NT2/D1 (cell line): ENCODE data around the gene NBEAL2.
A peak's percentile ranks its signal among the peaks of the same experiment; 100 is the strongest.

ENCODE experiments used
- DNase-seq: peaks from one replicate; pipeline ENCODE4 v3.0.0-alpha.2; 2011; ENCODE audit warnings: low read depth, low spot score
- H3K27me3 ChIP-seq: 2 replicates; pipeline ENCODE4 v1.6.0; 2011; ENCODE audit warnings: mild to moderate bottlenecking; ENCODE audit not compliant: insufficient read length, insufficient read depth
- H3K36me3 ChIP-seq: 2 replicates; pipeline ENCODE4 v1.6.1; 2011; ENCODE audit warnings: mild to moderate bottlenecking, low read length, mixed read lengths; ENCODE audit not compliant: insufficient read depth, insufficient read length
- H3K4me1 ChIP-seq: 2 replicates; pipeline ENCODE4 v1.5.1; 2011; ENCODE audit not compliant: insufficient read depth, insufficient read length
- H3K4me3 ChIP-seq: 2 replicates; pipeline ENCODE4 v1.5.1; 2011; ENCODE audit warnings: low read depth; ENCODE audit not compliant: insufficient read length
- H3K9ac ChIP-seq: 2 replicates; pipeline ENCODE4 v1.6.0; 2011; ENCODE audit warnings: low read depth; ENCODE audit not compliant: insufficient read length
- H3K9me3 ChIP-seq: 2 replicates; pipeline ENCODE4 v1.5.1; 2011; ENCODE audit warnings: mild to moderate bottlenecking, low read length; ENCODE audit not compliant: insufficient read depth
- SUZ12 ChIP-seq: IDR thresholded peaks from 2 replicates; pipeline ENCODE4 v1.6.1; 2011; ENCODE audit not compliant: insufficient read length, insufficient read depth; ENCODE audit errors: extremely low read depth
- YY1 ChIP-seq: IDR thresholded peaks from 2 replicates; pipeline ENCODE4 v1.6.1; 2011; ENCODE audit not compliant: insufficient read length, insufficient read depth
- ZNF274 ChIP-seq: IDR thresholded peaks from 2 replicates; pipeline ENCODE4 v1.6.1; 2011; ENCODE audit warnings: mild to moderate bottlenecking, low read depth, low read length

Gene NBEAL2

DNA sequence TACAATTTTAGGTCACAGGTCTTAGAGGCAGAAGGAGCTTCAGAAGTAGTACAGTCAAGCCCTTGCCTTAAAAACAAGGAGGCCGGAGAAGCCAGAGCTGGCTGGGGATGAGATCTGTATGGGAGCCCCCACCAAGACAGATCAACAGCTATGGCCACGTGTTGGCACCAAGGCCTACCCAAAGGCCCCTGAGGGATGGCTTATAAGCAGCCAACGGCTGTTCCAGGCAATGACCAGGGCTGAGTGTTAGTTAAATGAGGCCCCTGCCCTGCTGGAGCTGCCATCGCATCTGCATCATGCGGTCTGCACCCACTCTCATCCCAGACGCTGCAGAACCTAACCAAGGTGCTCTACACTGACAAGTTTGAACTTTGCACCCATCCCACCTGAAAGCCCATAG, 46.2 kb upstream of the NBEAL2 start:
- no peaks in the 10 kb centered on the region for H3K9me3 ChIP-seq
- H3K27me3 ChIP-seq: no peaks in the 10 kb centered on the region
- no peak overlapping the region for H3K4me3 ChIP-seq
- H3K9ac ChIP-seq: no peak overlapping the region
- H3K36me3 ChIP-seq: peaks cover 70% of the 10 kb centered on the region
- peaks cover 41% of the 10 kb centered on the region for H3K4me1 ChIP-seq
- TF ChIP-seq SUZ12: no peak
- no peak for TF ChIP-seq YY1
- TF ChIP-seq ZNF274: no peak
- DNase-seq: no peak

DNA sequence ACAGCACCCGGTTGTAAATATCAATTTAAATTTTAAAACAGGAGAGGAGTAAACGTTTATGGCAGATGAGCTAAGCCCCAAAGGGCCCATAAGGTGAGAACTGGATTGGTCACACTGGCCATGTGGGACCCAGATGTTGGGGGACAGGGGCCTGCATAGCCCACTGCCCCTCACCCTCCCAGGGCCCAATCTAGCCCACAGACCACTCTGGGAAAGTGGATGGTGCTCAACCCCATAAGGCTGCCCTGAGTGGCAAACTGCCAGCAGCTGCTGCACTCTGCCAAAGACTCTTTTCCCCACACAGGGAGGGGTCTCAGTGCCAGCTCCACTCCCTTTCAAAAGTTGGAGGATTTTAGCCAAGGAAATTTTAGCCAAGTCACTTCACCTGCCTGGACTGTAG, 45.4 kb upstream of the NBEAL2 start:
- TF ChIP-seq SUZ12 (no peak), YY1 (no peak), ZNF274 (no peak)
- Histone ChIP-seq H3K4me3 (no peak overlapping the region), H3K36me3 (peaks cover 70% of the 10 kb centered on the region), H3K4me1 (peaks cover 41% of the 10 kb centered on the region), H3K9me3 (no peaks in the 10 kb centered on the region), H3K9ac (no peak overlapping the region), H3K27me3 (no peaks in the 10 kb centered on the region)
- DNase-seq: no peak

DNA sequence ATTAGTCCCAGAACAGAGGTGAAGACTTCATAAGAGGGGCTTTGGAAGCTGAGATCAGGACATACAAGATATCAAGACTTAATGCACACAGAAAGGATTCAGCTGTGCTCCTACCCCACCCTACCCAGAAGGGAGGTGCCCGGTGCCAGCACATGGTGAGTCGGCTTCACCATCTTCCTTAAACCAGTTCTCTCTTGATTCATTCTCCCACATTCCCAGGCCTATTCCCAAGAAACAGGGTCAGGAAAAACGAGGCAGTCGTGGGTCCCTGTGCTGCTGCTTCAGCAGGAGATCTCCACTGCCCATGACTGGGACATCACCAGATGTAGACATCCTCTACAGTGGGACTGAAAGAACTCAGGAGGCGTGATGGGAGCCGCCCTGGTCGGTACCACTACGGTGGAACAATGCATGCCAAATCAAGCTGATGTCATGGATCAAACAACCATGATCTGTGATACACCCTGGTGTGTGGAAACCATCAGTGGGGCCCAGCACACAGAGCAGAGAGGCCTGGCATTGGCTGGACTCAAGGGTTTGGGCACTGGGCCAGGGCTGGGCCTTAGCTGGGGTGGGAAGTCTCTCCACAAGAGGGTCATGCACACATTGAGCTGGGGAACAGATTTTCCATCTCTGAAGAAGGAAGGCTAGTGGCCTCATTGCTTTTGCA, 44.8 kb upstream of the NBEAL2 start:
- Histone ChIP-seq H3K27me3 (no peaks in the 10 kb centered on the region), H3K9ac (no peak overlapping the region), H3K9me3 (no peaks in the 10 kb centered on the region), H3K4me1 (peaks cover 38% of the 10 kb centered on the region), H3K4me3 (no peak overlapping the region), H3K36me3 (peaks cover 70% of the 10 kb centered on the region)
- DNase-seq: no peak
- no peak for TF ChIP-seq YY1
- TF ChIP-seq ZNF274: no peak
- no peak for TF ChIP-seq SUZ12

DNA sequence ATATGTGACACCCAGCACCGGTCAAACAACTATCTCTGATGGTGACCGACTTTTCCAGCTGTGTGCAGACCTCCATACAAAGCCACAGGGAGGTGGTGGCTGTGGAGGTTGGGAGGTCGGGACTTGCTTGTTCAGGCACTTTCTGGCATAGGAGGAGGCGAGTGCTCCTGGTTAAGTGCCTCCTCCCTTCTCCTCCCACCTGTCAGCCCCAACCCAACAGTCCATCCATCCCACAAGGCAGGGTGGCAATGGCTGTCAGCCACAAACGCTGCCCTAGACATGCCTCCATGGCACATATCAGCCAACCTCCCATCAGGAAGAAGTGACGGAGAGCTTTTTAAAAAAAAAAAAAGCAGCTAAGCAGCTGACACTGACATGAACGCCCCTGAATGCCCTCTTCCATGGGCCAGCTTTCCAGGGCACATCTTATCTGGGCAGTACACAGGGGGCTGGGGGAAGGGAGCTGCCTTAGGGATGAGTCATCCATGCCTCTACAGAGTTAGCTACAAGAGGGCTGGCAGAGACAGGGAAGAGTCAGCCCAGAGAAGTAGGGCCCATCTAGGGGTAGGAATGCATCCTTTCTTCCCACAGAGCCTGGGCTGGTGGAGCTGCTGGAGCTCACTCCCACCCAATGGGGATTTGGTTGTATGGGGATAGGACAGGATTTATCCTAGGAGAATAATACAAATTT, 44.2 kb upstream of the NBEAL2 start:
- H3K9ac ChIP-seq: no peak overlapping the region
- peaks cover 74% of the 10 kb centered on the region for H3K36me3 ChIP-seq
- no peaks in the 10 kb centered on the region for H3K9me3 ChIP-seq
- H3K4me1 ChIP-seq: peaks cover 37% of the 10 kb centered on the region
- DNase-seq: peak; percentile 95
- TF ChIP-seq SUZ12: no peak
- TF ChIP-seq YY1: no peak
- no peak for TF ChIP-seq ZNF274
- H3K4me3 ChIP-seq: no peak overlapping the region
- no peaks in the 10 kb centered on the region for H3K27me3 ChIP-seq

DNA sequence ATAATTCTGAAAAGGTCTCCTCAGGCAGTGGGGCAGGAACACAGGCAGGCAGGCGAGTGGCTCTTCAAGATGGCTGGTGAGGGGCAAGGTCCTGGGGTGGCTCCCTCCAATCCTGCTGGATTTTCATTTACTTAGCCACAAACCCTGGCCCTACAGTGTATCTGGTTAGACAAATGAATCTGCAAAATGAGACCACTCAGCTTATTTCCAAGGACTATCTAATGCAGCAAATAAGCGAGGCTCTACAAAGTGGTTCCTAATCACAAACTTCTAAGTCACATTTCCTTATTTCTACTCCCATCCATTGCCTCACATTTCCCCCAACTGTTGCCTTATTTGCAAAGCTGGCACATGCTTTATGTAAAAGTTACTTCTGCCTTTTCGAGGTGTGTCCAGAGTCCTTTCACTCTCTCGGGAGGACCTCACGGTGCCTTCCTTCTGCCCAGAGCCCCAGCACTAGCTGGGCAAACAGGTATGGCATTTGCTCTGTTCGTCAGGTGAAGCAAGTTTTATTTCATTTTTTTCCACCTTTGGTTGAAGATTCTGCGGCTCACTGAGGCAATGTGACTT, 43.4 kb upstream of the NBEAL2 start:
- DNase-seq: no peak
- H3K4me1 ChIP-seq: peaks cover 32% of the 10 kb centered on the region
- no peaks in the 10 kb centered on the region for H3K9me3 ChIP-seq
- H3K9ac ChIP-seq: no peak overlapping the region
- TF ChIP-seq SUZ12 (no peak), YY1 (no peak), ZNF274 (no peak)
- H3K4me3 ChIP-seq: no peak overlapping the region
- H3K27me3 ChIP-seq: no peaks in the 10 kb centered on the region
- H3K36me3 ChIP-seq: peaks cover 77% of the 10 kb centered on the region

DNA sequence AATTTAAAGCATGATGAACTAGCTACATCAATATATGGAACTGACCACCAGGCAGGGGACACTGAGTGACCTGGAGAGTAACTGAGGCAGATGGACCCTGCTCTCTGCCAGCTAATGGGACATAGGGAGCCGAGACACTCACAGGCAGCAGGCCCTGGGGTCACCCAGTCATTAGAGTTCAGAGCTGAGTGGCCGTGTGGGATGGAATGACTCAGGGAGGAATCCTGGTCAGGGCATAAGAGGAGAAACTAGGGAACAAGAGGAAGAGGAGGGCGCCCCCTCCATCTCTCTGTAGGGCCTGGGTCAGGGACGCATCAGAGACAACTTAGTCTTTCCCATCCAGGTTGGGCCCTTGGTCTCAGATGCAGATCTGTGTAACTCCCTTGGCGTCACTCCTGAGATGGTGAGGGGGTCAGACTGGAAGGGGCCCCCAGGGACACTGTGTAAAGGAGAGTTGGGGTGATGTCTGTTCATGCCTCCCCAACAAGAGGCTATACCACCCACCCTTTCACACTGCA, 42.7 kb upstream of the NBEAL2 start:
- Histone ChIP-seq H3K9ac (no peak overlapping the region), H3K4me3 (no peak overlapping the region), H3K36me3 (peaks cover 82% of the 10 kb centered on the region), H3K4me1 (peaks cover 27% of the 10 kb centered on the region), H3K27me3 (no peaks in the 10 kb centered on the region), H3K9me3 (no peaks in the 10 kb centered on the region)
- TF ChIP-seq YY1: no peak
- no peak for TF ChIP-seq ZNF274
- no peak for TF ChIP-seq SUZ12
- DNase-seq: no peak

DNA sequence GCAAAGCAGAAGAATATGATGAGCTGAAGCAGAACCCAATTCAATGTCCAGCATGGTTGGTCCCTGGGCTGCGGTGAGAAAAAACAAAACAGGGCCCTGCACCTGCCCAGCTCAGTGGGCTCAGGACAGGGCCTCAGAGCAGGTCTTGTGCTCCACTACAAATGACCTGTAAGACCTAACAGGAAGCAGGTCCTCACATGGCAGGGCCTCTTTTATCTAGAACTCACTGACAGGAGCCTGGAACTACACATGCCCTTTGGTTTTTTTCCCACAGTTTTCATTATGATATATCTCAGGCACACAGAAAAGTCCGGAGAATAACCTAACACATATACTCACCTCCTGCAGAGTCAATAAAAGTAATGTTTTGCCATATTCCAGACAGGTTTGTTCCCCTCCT, 41.3 kb upstream of the NBEAL2 start:
- no peaks in the 10 kb centered on the region for H3K27me3 ChIP-seq
- peaks cover 87% of the 10 kb centered on the region for H3K36me3 ChIP-seq
- peaks cover 29% of the 10 kb centered on the region for H3K4me1 ChIP-seq
- H3K9me3 ChIP-seq: no peaks in the 10 kb centered on the region
- DNase-seq: no peak
- no peak for TF ChIP-seq SUZ12
- no peak for TF ChIP-seq ZNF274
- TF ChIP-seq YY1: no peak
- no peak overlapping the region for H3K9ac ChIP-seq
- H3K4me3 ChIP-seq: no peak overlapping the region
